T-cell (primary cell): Measurements from ENCODE around the gene GAPVD1. TPM values are rescaled to one million over a fixed set of nuclear protein-coding genes. Genes with fewer than 3 reads are reported as not detected.
"Not testable (repeated sequence)": the region's sequence is repeated elsewhere in the genome, so short reads cannot be mapped to it uniquely, and the experiment has no call there.

Experiments
- ATAC-seq, 4 experiments: fragments of 200-7000 bp in 3 of 4; fragments of 150-1000 bp in 1 of 4; cut with Tn5 transposase; replicated peaks in 1 of 4; 1 replicate in 3 of 4; 2 replicates in 1 of 4; pipeline ENCODE4 v1.10.0; 2021; ENCODE audit warnings: moderate library complexity in 3 of 4, mild to moderate bottlenecking in 2 of 4, moderate number of reproducible peaks in 1 of 4
- CTCF ChIA-PET, 2 donors: fragments of 300-600 bp; sonication (Branson Sonifier 250); formaldehyde crosslinking; loops; one replicate each; lab custom pipeline; 2022; ENCODE audit warnings: antibody characterized with exemption in 2 of 2; lab: Charles Lee
- POLR2A ChIA-PET, 2 donors: fragments of 300-600 bp; sonication (Branson Sonifier 250); formaldehyde crosslinking; loops; one replicate each; lab custom pipeline; 2022; ENCODE audit warnings: antibody characterized with exemption in 2 of 2; lab: Charles Lee
- DNase-seq, 35 experiments: peaks; one replicate each; pipeline versions ENCODE4 v3.0.0 to v3.0.0-alpha.2; 2013 to 2023
- H3K27ac ChIP-seq: one replicate; pipeline ENCODE4 v1.5.1; 2013; ENCODE audit warnings: low read length
- H3K27me3 ChIP-seq, 2 experiments: replicated peaks in 1 of 2; 1 replicate in 1 of 2; 2 replicates in 1 of 2; pipeline versions ENCODE4 v1.6.1 to v1.7.0; 2013; ENCODE audit warnings: low read length in 1 of 2, mixed read lengths in 1 of 2; ENCODE audit not compliant: control insufficient read depth in 2 of 2, insufficient read depth in 2 of 2; ENCODE audit errors: extremely low read depth in 1 of 2
- H3K36me3 ChIP-seq, 2 donors: 1 replicate in 1 of 2; 2 replicates in 1 of 2; pipeline versions ENCODE4 v1.6.1 to v1.7.0; 2013; ENCODE audit warnings: low read length in 1 of 2; ENCODE audit not compliant: control insufficient read depth in 2 of 2, insufficient read depth in 1 of 2; ENCODE audit errors: extremely low read depth in 1 of 2
- H3K4me1 ChIP-seq, 2 experiments: 1 replicate in 1 of 2; 2 replicates in 1 of 2; pipeline versions ENCODE4 v1.6.1 to v1.7.0; 2013; ENCODE audit warnings: low read length in 2 of 2, mixed read lengths in 1 of 2; ENCODE audit not compliant: insufficient read depth in 2 of 2, control insufficient read depth in 1 of 2; ENCODE audit errors: extremely low read depth in 1 of 2
- H3K4me3 ChIP-seq, 2 donors: 1 replicate in 1 of 2; 2 replicates in 1 of 2; pipeline versions ENCODE4 v1.5.1 to v1.7.0; 2013; ENCODE audit warnings: mild to moderate bottlenecking in 2 of 2, low read length in 1 of 2, moderate library complexity in 1 of 2; ENCODE audit not compliant: control insufficient read depth in 1 of 2; ENCODE audit errors: extremely low read depth in 1 of 2
- H3K9me3 ChIP-seq: 2 replicates; pipeline ENCODE4 v1.7.0; 2013
- H3K27ac Mint-ChIP-seq, 2 donors: one replicate each; pipeline ENCODE4 v1.8.0; 2020 to 2021; ENCODE audit warnings: mild to moderate bottlenecking in 2 of 2, mixed read lengths in 2 of 2
- H3K27me3 Mint-ChIP-seq, 2 donors: one replicate each; pipeline ENCODE4 v1.8.0; 2021 to 2022; ENCODE audit warnings: mixed read lengths in 2 of 2
- H3K36me3 Mint-ChIP-seq: one replicate; pipeline ENCODE4 v1.8.0; 2021; ENCODE audit warnings: mixed read lengths
- H3K4me1 Mint-ChIP-seq, 3 donors: one replicate each; pipeline ENCODE4 v1.8.0; 2020 to 2022; ENCODE audit warnings: mixed read lengths in 3 of 3, mild to moderate bottlenecking in 1 of 3
- H3K4me3 Mint-ChIP-seq, 3 donors: one replicate each; pipeline ENCODE4 v1.8.0; 2020 to 2022; ENCODE audit warnings: mild to moderate bottlenecking in 3 of 3, mixed read lengths in 3 of 3, moderate library complexity in 3 of 3
- H3K9me3 Mint-ChIP-seq, 3 donors: one replicate each; pipeline ENCODE4 v1.8.0; 2020 to 2022; ENCODE audit warnings: mixed read lengths in 3 of 3
- WGBS: methylation state at CpG from one replicate; pipeline ENCODE4 v1.1.5; 2013; ENCODE audit warnings: missing lambda C conversion rate; ENCODE audit not compliant: insufficient coverage; 5-methylcytosine and 5-hydroxymethylcytosine counted together
- total RNA-seq, 35 experiments: library from RNA in 6 of 35; stranded (reverse) in 6 of 35; fragments of 120-200 nt in 1 of 35; gene quantifications; one replicate each; pipeline versions ENCODE4 v1.2.1 to v1.2.4 and lab custom pipeline; 2013 to 2026

GAPVD1 gene
- total RNA-seq, 5 donors from 2014 or later (not counting 1 experiment from before 2014, with no cell fraction given) = 54.6 to 71.2 (median 57.4) TPM

DNA sequence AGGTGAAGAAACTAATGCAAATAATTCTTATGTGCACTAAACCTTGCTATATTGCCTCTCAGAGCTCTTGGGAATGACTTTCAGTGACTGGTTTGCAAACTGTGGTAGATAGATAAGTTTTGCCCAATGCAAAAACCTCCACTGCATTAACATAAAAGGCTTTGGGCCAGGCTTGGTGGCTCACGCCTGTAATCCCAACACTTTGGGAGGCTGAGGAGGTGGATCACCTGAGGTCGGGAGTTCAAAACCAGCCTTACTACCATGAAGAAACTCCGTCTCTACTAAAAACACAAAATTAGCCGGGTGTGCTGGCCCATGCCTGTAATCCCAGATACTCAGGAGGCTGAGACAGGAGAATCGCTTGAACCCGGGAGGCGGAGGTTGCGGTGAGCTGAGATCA, 27.5 kb upstream of the GAPVD1 start:
- ATAC-seq, H3K27ac ChIP-seq, CTCF ChIA-PET, H3K27me3 Mint-ChIP-seq, H3K27me3 ChIP-seq, H3K27ac Mint-ChIP-seq, H3K4me3 ChIP-seq, DNase-seq, H3K9me3 ChIP-seq, H3K9me3 Mint-ChIP-seq, H3K4me3 Mint-ChIP-seq: not testable (repeated sequence)
- Histone ChIP-seq H3K36me3 (peaks cover 4 to 70% of the 10 kb centered on the region in 2 donors), H3K4me1 (peaks cover 18 to 21% of the 10 kb centered on the region in 2 experiments)
- no CpG with 5 or more reads among the region's 8 CpGs for WGBS
- peaks cover 53% of the 10 kb centered on the region for H3K36me3 Mint-ChIP-seq
- POLR2A ChIA-PET = interaction anchor here in 1 of 2 donors (0.7 kb wide), 1 partner anchor 338 kb away, joined by 5 read pairs; no protein-coding TSS in a partner anchor
- peaks cover 41 to 45% (median 42%) of the 10 kb centered on the region in 3 donors for H3K4me1 Mint-ChIP-seq

DNA sequence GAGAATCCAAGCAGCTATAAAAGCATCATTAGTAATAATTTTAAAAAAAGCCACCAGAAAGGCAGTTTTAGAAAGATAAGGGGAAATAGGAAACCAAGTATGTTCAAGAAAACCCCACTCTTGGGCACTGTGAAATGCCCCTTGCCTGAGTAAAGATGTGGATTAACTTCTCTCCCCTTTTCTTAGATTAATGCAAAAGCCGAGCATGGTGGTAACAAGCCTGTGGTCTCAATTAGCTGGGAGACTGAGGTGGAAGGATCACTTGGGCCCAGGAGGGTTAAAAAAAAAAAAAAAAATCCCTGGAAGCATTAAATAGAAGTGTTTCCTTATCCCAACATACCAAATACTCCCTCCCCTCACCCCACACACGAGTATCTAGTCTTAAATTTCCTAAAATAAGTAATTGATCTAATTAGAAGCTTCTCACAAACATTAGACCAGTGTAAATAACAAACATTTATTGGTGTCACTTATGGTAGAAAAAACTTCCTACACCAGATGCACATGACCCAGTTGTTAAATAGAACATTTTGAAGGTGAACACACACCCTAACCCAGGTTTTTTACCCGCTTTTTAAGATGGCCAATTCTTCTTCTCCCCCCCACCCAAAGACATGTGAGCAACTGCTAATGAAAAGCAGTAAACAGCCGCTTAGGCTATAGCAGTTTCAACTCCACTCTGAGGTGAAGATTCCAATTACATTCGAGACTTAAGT, 25.7 kb upstream of the GAPVD1 start:
- ATAC-seq (no peak), DNase-seq (peak in 1 of 35 experiments; percentile 14)
- POLR2A ChIA-PET = interaction anchor here (0.5 to 1.0 kb wide), 6 partner anchors 41 to 359 kb away, joined by 3 to 9 read pairs (median 4); no protein-coding TSS in a partner anchor
- Histone ChIP-seq H3K36me3 (peaks cover 4 to 58% of the 10 kb centered on the region in 2 donors), H3K27me3 (no peaks in the 10 kb centered on the region), H3K4me1 (peaks cover 25 to 28% of the 10 kb centered on the region in 2 experiments), H3K9me3 (no peaks in the 10 kb centered on the region), H3K4me3 (no peak overlapping the region), H3K27ac (no peak overlapping the region)
- Mint-ChIP-seq H3K9me3 (no peaks in the 10 kb centered on the region), H3K27me3 (no peaks in the 10 kb centered on the region), H3K4me3 (peak overlapping the region; percentile 48 to 99 (median 92)), H3K36me3 (peaks cover 53% of the 10 kb centered on the region), H3K4me1 (peaks cover 51 to 54% (median 51%) of the 10 kb centered on the region in 3 donors), H3K27ac (peak overlapping the region; percentile 50 to 57)
- WGBS = no CpG with 5 or more reads among the region's 5 CpGs
- CTCF ChIA-PET = interaction anchor here in 1 of 2 donors (0.7 kb wide), 1 partner anchor 139 kb away, joined by 5 read pairs; no protein-coding TSS in a partner anchor

DNA sequence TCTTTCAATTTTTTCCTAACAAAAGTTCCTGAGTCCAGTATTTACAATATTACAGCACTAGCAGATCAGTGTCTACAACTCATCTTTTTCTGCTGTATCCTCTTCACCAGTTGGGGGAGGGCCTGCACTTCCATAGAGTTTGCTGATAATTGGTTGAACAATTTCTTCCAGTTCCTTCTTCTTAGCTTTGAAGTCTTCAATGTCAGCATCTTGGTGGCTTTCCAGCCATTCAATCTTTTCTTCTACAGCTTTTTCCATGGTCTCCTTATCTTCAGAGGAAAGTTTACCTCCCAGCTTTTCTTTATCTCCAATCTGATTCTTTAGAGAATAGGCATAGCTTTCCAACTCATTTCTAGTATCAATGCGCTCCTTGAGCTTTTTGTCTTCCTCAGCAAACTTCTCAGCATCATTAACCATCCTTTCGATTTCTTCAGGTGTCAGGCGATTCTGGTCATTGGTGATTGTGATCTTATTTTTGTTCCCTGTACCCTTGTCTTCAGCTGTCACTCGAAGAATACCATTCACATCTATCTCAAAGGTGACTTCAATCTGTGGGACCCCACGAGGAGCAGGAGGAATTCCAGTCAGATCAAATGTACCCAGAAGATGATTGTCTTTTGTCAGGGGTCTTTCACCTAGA, 25.0 kb upstream of the GAPVD1 start:
- Mint-ChIP-seq H3K4me3 (peak overlapping the region; percentile 48 to 99 (median 92)), H3K27ac (peak overlapping the region; percentile 4 to 50), H3K4me1 (peaks cover 51 to 61% (median 51%) of the 10 kb centered on the region in 3 donors), H3K36me3 (peaks cover 53% of the 10 kb centered on the region)
- DNase-seq, H3K9me3 Mint-ChIP-seq, H3K27me3 Mint-ChIP-seq, H3K27me3 ChIP-seq, ATAC-seq, H3K9me3 ChIP-seq, H3K27ac ChIP-seq, H3K4me3 ChIP-seq: not testable (repeated sequence)
- POLR2A ChIA-PET = interaction anchor here (0.5 to 1.0 kb wide), 5 partner anchors 20 to 466 kb away, joined by 4 to 9 read pairs (median 4); partner anchors contain the start of gene NR6A1 (in 1 of the 2)
- no CpG with 5 or more reads among the region's 5 CpGs for WGBS
- CTCF ChIA-PET = interaction anchor here in 1 of 2 donors (0.7 kb wide), 1 partner anchor 138 kb away, joined by 5 read pairs; no protein-coding TSS in a partner anchor
- H3K36me3 ChIP-seq = peaks cover 4 to 58% of the 10 kb centered on the region in 2 donors
- H3K4me1 ChIP-seq = peaks cover 25 to 28% of the 10 kb centered on the region in 2 experiments

GRCh38 chr9:125238127-125238914, 23.3 kb upstream of the GAPVD1 start:
- ATAC-seq (no peak), DNase-seq (no peak)
- Mint-ChIP-seq H3K9me3 (no peaks in the 10 kb centered on the region), H3K36me3 (peaks cover 47% of the 10 kb centered on the region), H3K4me1 (peaks cover 58 to 69% (median 59%) of the 10 kb centered on the region in 3 donors), H3K27me3 (no peaks in the 10 kb centered on the region), H3K27ac (peak overlapping the region; percentile 36 to 83), H3K4me3 (peak overlapping the region; percentile 92 to 100 (median 99))
- POLR2A ChIA-PET = interaction anchor here (0.5 to 0.9 kb wide), 5 partner anchors 10 to 41 kb away, joined by 3 read pairs; no protein-coding TSS in a partner anchor
- Histone ChIP-seq H3K36me3 (peaks cover 4 to 52% of the 10 kb centered on the region in 2 donors), H3K9me3 (no peaks in the 10 kb centered on the region), H3K4me3 (no peak overlapping the region), H3K4me1 (peaks cover 25 to 32% of the 10 kb centered on the region in 2 experiments), H3K27me3 (no peaks in the 10 kb centered on the region), H3K27ac (no peak overlapping the region)
- 79% methylated on average over 4 of the region's 7 CpGs for WGBS
- CTCF ChIA-PET = interaction anchor here in 1 of 2 donors (1.0 to 1.2 kb wide), 2 partner anchors 17 to 23 kb away, joined by 3 read pairs; partner anchors contain the start of gene GAPVD1

DNA sequence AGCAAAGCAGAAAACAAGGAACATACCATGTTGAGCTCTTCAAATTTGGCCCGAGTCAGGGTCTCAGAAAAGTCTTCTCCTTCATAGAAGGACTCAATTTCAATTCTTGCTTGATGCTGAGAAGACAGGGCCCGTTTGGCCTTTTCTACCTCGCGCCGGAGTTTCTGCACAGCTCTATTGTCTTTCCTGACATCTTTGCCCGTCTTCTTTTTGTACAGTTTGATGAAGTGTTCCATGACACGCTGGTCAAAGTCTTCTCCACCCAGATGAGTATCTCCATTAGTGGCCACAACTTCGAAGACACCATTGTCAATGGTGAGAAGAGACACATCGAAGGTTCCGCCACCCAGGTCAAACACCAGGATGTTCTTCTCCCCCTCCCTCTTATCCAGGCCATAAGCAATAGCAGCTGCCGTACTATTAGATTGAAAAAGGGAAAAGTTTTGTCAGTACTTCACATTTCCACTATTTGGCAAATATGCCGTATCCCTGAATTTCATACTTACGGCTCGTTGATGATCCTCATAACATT, 22.6 kb upstream of the GAPVD1 start:
- peaks cover 4 to 49% of the 10 kb centered on the region in 2 donors for H3K36me3 ChIP-seq
- DNase-seq = no peak
- POLR2A ChIA-PET = interaction anchor here in 1 of 2 donors (0.6 to 0.9 kb wide), 2 partner anchors 9 to 28 kb away, joined by 3 read pairs; no protein-coding TSS in a partner anchor
- Mint-ChIP-seq H3K9me3 (no peaks in the 10 kb centered on the region), H3K27me3 (no peaks in the 10 kb centered on the region), H3K4me3 (peak overlapping the region; percentile 92 to 100 (median 99)), H3K4me1 (peaks cover 56 to 69% (median 59%) of the 10 kb centered on the region in 3 donors), H3K36me3 (peaks cover 43% of the 10 kb centered on the region), H3K27ac (peak overlapping the region; percentile 36 to 83)
- no peaks in the 10 kb centered on the region for H3K9me3 ChIP-seq
- no peak overlapping the region for H3K27ac ChIP-seq
- CTCF ChIA-PET = interaction anchor here in 1 of 2 donors (1.0 to 1.2 kb wide), 2 partner anchors 16 to 23 kb away, joined by 3 read pairs; partner anchors contain the start of gene GAPVD1
- H3K4me1 ChIP-seq = peaks cover 25 to 32% of the 10 kb centered on the region in 2 experiments
- WGBS = 76% methylated on average over 5 of the region's 14 CpGs
- H3K27me3 ChIP-seq = no peaks in the 10 kb centered on the region
- ATAC-seq = no peak
- peak overlapping the region in 1 of 2 donors; percentile 0 for H3K4me3 ChIP-seq
